ENCODE results near the gene RABL6. TPM values are rescaled to one million over a fixed set of nuclear protein-coding genes. Genes with fewer than 3 reads are reported as not detected.

The RABL6 gene
- total and polyA plus RNA-seq, 3 donors from 2014 or later: 69.1 to 103 (median 95.1) TPM

DNA sequence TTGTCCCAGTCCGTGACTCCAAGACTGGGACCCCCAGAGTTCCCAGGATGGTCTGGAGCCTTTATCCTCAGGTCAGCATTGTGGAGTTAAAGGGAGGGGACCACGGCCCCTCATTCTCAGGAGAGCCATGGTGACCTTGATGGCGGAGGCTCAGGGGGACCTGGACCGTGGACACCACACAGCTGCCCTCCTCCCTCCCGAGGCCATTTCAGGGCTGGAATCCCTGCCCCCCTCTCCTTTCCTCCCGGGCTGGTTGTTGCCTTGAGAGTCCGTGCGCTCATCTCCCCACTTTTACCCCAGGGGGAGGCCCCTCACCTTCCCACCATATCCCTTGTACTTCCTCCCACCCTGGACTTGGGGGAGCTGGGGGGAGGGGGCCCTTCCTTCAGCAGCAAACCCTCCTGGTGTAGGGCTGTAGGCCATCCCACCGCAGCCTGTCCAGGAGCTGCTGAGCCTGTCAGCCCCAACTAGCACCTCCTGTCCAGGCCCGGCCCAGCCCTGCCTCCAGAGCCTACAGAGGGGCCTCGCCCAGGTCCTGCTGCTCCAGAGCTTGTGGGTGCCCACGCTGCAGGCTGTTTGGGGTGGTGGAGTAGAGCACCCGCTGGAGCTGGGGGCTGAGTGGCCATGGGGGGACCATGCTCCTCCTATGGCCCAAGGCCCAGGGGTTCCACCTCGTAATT lies 20.2 kb downstream of the RABL6 start:
- no peak overlapping the region for H3K27ac ChIP-seq
- no peaks in the 10 kb centered on the region for H3K27me3 ChIP-seq
- 87 to 95% methylated on average over 11 to 14 of the region's 14 CpGs for WGBS, 2 donors
- no peak overlapping the region for H3K4me3 ChIP-seq
- H3K4me1 ChIP-seq: no peaks in the 10 kb centered on the region
- H3K9me3 ChIP-seq: no peaks in the 10 kb centered on the region
- no peak for TF ChIP-seq POLR2A (IDR thresholded peaks at IDR 0.05)
- TF ChIP-seq, protein P1, sequence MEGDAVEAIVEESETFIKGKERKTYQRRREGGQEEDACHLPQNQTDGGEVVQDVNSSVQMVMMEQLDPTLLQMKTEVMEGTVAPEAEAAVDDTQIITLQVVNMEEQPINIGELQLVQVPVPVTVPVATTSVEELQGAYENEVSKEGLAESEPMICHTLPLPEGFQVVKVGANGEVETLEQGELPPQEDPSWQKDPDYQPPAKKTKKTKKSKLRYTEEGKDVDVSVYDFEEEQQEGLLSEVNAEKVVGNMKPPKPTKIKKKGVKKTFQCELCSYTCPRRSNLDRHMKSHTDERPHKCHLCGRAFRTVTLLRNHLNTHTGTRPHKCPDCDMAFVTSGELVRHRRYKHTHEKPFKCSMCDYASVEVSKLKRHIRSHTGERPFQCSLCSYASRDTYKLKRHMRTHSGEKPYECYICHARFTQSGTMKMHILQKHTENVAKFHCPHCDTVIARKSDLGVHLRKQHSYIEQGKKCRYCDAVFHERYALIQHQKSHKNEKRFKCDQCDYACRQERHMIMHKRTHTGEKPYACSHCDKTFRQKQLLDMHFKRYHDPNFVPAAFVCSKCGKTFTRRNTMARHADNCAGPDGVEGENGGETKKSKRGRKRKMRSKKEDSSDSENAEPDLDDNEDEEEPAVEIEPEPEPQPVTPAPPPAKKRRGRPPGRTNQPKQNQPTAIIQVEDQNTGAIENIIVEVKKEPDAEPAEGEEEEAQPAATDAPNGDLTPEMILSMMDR (IDR thresholded peaks at IDR 0.05): no peak
- no peaks in the 10 kb centered on the region for H3K36me3 ChIP-seq (ENCODE audit: low read depth, missing control alignments)
- intact Hi-C loops (cut with DNase I; ENCODE audit: low total_unique reads): no loop called here
- DNase-seq: no peak

DNA sequence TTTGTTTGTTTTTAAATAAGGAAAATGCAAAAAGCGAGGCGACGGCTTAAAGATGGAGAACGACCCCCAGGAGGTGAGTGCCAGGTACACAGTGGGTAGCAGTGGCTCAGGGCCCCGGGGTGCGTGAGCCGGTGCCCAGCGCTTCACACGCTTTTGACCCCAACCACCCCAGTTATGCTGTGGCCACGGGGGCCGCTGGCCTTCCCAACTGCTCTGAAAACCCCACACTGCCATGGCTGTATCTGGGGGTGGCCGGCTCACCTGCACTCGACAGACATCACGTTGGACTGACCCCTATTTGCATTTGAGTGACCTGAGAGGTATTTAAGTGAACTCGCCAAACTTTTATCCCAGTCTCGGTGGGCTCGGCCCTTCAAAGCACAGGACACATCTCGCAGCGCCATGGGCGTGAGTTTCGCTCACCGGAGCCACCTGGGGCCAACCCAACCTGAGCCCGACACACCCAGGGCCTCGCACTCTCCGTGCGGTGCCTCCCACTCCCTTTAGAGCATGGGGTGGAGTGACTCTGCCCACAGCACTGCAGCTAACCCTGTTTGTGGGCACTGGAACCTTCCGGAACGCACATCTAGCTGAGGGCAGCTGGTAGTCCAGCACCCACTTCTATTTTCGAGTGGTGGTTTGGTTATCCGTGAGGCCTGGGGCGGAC lies 20.9 kb downstream of the RABL6 start:
- no peaks in the 10 kb centered on the region for H3K36me3 ChIP-seq (ENCODE audit: low read depth, missing control alignments)
- TF ChIP-seq, protein P1 (IDR thresholded peaks at IDR 0.05): no peak
- TF ChIP-seq POLR2A (IDR thresholded peaks at IDR 0.05): no peak
- no peak overlapping the region for H3K4me3 ChIP-seq
- H3K4me1 ChIP-seq: no peaks in the 10 kb centered on the region
- DNase-seq: no peak
- H3K27ac ChIP-seq: no peak overlapping the region
- no peaks in the 10 kb centered on the region for H3K27me3 ChIP-seq
- WGBS, 2 donors: 92 to 93% methylated on average over 23 to 31 of the region's 31 CpGs
- intact Hi-C loops (cut with DNase I; ENCODE audit: low total_unique reads): no loop called here
- H3K9me3 ChIP-seq: no peaks in the 10 kb centered on the region

DNA sequence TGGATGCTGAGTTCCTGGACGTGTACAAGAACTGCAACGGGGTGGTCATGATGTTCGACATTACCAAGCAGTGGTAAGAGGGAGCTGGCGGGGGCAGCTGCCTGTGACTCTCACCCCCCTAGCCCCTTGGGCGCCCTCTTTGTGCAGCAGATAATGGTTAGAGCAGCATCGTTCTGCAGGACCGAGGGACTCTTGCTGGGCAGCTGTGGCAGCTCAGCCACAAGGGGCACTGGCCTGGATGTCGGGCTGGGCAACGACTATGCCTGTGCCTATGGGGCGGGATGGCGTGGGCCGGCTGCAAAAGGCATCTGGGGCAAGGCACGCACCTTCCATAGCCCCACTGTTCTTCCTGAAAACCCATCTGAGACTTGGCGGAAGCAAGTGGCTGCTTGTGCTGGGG lies 21.7 kb downstream of the RABL6 start:
- Histone ChIP-seq H3K4me3 (no peak overlapping the region), H3K27ac (no peak overlapping the region), H3K27me3 (no peaks in the 10 kb centered on the region), H3K36me3 (ENCODE audit: low read depth, missing control alignments) (no peaks in the 10 kb centered on the region), H3K9me3 (no peaks in the 10 kb centered on the region), H3K4me1 (no peaks in the 10 kb centered on the region)
- WGBS, 2 donors: 85 to 96% methylated on average over 3 to 14 of the region's 14 CpGs
- intact Hi-C loops (cut with DNase I; ENCODE audit: low total_unique reads): no loop called here
- no peak for DNase-seq
- no peak for TF ChIP-seq POLR2A (IDR thresholded peaks at IDR 0.05)
- TF ChIP-seq, protein P1 (IDR thresholded peaks at IDR 0.05): no peak

DNA sequence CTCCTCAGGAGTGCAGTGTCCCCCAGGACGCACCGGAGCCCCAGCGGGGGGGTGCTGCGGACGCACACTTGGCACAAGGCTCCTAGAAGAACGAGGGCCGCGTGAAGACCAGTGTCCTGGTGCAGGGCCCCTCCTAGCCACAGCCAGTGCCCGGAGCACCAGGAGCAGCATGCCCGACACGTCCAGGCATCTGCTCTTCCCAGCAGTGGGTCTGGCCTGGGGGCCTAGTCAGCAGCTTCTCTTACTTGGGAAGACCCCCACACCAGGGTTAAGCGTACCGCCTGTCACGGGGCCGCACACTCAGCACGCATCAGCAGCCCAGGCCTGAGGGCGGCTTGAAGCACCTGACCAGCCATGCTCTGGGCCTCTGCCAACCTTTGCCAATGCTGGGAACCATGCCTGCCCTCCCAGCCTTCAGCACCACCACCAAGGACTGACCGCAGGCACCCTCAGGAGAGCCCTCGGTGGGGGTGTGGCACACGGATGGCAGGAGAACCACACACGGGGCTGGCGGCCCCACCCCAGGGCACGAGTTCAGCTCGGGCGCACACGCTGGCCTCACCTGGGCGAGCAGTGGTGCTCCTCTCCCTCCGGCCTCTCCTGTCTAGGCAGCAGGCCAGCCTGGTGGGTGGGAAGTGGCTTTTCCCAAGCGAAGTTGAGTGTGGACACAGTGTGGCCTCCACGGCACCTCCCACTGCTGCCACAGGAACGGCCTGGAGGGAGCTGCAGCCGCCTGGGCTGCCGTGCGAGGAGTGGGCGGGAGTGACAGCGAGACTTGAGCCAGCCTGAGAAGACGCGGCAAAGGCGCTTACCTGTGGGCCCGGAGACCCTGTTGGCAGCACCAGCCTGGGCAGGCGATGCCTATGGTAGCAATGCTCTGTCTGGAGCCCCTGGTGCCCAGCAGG lies 22.5 kb downstream of the RABL6 start:
- H3K9me3 ChIP-seq: no peaks in the 10 kb centered on the region
- TF ChIP-seq, protein P1 (IDR thresholded peaks at IDR 0.05): no peak
- TF ChIP-seq POLR2A (IDR thresholded peaks at IDR 0.05): no peak
- H3K4me3 ChIP-seq: no peak overlapping the region
- H3K4me1 ChIP-seq: no peaks in the 10 kb centered on the region
- no peak for DNase-seq
- no peaks in the 10 kb centered on the region for H3K36me3 ChIP-seq (ENCODE audit: low read depth, missing control alignments)
- intact Hi-C loops (cut with DNase I; ENCODE audit: low total_unique reads): loop anchor here (10.0 kb wide), 1 partner anchor 205 kb away; the partner anchor contains the start of gene FUT7
- H3K27me3 ChIP-seq: no peaks in the 10 kb centered on the region
- WGBS, 2 donors: 92 to 94% methylated on average over 19 to 41 of the region's 41 CpGs
- H3K27ac ChIP-seq: no peak overlapping the region
